ENCODE results near the gene UNC13C.

UNC13C gene

DNA sequence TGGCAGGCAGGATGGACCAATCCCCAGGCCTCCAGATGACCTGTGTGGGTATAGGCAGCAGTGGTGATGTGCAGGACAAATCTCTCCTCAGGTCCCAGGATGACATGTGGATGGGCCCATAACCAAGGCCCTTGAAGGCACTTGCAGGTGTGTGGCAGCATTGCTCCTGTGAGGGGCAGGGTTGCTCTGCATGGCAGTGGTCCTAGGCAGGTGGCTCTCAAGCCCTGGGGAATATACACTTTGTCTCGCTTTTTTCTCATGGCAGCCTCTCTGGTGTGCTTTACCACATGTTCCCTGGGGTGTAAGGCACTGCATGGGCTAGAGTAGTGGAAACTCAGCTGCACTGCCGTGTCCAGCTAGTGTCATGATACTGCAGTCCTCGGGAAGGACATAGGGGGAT is 503.6 kb downstream of the UNC13C start:
- no peak for DNase-seq (ENCODE audit: low read depth in 2 of 2)

DNA sequence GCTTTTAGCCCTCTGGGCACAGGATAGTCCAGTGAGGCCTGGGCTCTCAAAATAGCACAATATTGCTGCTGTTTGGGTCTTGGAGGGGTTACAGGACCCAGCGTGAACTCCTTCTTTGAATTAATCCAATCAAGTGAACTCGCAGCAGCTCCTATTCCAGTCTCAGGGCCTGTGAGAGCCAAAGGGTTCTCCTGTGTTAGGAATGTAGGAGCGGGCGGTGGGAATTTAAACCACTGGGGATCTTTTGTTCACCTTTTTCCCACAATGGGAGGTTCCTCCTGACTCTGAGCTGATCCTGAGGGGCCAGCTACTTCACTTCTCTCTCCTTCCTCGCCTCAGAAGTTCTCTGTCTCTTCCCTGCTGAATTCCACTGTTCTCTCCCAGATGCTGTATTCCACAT is 504.0 kb downstream of the UNC13C start:
- DNase-seq (ENCODE audit: low read depth in 2 of 2): no peak

DNA sequence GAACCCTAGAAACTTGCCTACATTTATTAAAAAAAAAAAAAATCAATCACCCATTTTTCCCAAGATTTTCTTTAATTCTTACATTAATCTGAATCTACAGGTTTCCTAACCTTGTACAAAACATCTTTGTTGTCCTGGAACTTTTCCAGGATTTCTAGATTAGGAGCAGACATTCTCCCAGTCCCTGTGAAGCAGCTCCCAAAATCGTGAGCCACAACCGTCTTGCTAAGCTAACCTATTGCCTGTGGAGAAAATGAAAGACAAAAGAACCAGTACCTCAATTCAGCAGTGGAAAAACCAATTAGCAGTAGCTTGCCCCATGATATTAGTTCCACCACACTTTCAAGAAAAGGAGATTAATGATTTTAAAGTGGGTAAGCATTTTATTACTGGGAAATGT is 522.1 kb downstream of the UNC13C start:
- no peak for DNase-seq (ENCODE audit: low read depth in 2 of 2)

DNA sequence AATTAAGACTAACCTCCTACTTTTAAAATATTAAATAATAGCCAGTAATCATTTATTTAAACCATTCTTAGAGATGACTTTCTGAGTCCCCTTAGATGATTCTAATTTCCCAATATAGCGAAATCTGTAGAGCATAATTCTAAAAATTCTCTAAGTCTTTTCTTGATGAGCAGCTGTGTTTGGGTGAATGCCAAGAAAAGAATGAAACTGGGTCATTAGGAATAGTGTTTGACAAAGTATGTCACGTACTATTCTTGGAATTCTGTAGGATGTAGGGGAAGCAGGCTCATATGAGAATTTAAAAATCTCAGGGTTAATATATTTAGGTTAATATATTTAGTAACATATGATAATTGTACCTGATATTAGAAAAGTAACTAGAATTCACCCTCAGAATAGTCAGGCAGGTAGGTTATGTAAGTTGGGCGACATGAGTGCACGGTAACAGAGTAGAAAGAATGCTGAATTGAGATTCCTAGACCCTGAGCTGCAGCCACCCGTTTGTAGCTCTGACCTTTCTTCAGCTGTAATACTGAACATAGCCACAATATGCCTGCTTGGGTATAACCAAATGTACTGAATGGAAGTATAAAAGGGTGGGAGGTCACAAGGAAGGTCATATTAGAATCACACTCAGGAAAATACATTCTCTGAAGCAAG is 524.3 kb downstream of the UNC13C start:
- DNase-seq (ENCODE audit: low read depth in 2 of 2): no peak

DNA sequence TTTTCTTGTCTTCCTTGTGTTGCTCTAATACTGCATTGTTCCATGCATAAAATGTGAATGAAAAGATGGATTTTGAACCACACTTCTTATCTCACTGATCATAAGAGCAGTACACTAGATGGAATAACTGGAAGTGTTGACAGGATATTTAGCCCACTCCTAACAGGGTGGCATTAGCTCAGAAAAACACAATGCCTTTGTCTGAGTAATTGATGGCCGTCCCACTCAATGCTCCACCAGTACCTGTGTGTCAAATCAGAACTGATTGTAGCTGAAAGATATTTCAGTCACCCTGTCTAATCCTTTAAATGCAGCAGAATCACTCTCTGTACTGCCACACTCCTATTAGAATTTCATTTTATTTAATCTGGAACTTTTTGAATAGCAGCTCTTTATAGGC is 526.5 kb downstream of the UNC13C start:
- DNase-seq (ENCODE audit: low read depth in 2 of 2): no peak

DNA sequence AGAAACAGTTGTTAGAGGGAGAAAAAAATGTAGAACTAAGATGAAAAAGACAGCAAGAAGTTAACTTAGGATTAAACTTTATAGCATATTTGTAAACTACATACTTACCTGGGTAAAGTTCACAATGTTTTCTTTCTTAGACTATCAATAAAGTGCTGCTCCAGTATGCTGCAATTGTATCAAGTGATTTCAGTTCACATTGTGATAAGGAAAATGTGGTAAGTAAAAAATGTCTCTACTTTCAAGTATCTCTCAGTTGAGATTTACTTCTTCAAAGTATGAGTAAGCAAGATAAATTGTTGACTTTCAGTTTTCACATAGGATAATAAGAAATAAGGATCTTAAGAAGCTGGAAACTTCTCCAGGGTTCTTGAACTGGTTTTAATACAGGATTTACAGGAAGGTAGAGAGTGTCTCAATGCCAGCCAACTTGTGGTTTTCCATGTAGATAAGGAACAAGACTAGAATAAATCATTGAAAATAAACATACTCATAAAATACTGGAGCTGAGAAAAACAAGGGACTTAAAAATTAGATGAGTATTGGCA is 528.8 kb downstream of the UNC13C start:
- no peak for DNase-seq (ENCODE audit: low read depth in 2 of 2)

DNA sequence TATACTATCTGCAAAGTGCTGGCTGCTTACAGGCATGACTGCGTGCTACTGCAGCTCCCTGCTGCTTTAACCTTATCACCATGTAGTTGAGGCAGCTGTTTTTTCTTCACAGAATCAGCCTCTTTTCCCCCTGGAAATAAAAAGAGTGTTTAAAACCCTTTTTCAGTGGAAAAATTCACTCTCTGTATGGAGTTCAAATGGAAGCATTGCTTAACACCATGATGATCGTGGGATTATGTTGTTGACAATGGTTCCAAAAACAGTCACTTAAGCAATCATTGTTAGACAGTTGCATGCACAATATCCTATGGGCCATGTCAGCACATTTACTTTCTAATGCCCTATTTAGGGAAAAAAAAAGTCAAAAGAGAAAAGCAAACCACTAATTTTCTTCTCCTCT is 536.4 kb downstream of the UNC13C start:
- no peak for DNase-seq (ENCODE audit: low read depth in 2 of 2)

DNA sequence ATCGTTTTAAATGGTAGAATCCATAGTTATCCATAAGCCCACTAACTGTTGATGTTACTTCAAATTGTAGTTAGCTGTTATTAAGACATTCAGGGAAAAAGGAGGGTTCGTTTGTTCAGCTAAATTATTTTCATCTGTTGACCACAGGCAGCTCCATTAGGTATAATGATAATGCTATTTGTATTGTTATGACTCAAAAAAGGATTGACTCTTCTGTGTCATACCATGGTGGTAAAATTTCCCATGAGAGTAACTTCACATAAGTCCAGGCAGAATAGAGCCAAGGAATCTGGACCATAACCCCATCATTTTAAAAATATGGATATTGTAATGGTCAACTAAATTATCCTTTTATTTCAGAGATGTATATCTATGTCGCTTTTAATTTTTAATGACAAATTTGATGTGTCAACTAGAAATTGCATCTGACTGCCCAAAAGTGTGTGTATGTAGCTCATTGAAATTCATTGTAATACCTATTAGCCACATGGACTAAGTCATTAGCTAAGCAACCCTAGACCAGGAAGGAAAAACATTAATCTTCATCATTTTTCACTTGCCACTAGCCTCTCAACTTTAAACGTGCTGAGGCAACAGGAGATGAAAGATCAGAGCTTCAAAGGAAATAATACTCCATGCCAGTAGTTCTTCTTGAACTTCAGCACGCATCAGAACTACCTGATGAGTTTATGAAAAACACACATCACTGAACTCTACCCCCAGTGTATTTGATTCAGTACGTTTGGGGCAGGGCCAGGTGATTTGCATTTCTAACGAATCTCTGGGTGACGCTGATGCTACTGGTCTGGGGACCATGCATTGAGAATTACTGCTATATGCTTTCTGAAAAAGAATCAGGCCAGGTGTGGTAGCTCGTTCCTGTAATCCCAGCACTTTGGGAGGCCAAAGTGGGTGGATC is 537.7 kb downstream of the UNC13C start:
- DNase-seq (ENCODE audit: low read depth in 2 of 2): no peak

DNA sequence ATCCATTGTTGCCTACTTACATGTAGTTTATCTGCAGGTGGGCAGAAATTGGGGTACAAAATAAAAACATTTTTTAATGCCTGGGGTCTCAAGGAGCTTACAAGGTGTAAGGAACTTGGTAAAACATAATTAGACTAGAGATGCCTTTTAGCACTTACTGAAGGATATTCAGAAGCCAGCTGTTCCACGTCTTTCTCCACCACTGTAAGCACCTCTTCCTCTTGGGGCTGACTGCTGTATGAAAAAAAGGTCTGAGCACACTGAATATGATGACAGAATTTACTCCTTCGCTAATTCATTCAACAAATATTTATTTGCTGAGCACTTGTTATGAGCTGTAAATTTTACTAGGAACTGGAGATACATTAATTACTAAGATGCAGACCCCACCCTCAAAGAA is 539.1 kb downstream of the UNC13C start:
- no peak for DNase-seq (ENCODE audit: low read depth in 2 of 2)

DNA sequence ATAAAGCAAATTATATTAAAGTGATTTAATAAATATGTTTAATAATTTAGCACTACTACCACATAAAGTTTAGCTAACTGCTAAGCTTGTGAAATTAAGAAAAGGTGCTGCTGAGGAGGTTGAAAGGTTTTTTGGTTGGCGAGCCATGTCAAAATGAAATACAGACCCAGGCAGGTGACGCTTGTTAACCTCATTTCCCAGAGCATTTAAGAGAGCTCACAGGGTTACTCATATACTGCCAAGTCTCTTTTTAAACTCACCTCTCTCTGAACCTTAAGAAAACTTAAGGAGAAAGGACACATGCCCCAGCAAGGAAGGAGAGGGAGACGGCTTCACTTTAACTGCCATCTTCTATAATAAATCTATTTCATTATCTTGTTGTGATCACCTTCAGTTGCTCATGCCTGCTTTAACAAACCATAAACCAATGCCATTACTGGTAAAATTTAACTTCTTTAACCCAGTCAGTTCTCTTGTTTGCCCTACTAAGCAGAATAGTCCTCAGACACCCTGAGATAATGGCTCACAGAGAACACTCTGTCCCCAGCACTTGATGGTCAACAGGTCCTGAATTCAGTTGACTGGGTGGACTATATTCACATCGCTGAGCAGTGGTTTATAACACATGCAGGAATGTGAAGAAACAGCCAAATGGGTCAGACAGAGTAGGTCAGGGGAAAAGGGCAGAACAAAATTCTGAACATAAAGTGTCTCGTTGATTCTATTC is 540.1 kb downstream of the UNC13C start:
- no peak for DNase-seq (ENCODE audit: low read depth in 2 of 2)

DNA sequence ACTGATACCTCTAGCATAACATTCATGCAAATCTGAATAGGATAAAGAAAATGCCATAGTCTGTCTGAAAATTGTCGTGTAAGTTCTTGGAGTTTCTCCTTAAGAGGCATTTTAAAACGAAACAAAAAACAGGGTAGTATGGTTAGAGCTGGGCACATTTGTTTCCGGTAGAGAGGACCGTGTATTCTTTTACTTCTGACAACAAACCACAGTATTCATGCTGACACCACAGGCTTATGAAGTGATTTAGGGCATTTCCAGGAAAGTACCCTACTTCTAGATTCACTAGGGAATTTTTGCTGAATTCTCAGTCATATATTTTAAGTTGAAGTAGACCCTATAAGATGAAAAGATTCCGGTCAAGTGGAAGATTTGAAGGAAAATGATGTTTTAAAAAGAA is 541.3 kb downstream of the UNC13C start:
- no peak for DNase-seq (ENCODE audit: low read depth in 2 of 2)

DNA sequence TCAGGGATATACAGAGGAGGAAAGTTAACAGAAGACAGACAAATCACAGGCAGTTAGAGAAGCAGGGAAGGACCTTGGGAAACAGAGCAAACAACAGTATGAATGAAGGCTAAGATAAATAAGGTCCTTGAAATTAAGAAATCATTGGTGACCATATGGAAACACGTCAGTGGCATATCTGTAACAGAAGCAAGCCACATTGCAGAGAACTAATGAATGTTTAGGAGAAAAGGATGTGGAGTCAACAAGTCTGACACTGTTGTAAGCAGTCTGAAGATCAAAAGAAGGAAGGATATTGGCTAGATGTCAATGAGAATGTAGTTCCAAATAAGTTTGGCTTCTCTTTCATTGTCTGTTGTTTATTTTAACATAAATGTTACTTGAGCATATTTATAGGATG is 542.4 kb downstream of the UNC13C start:
- no peak for DNase-seq (ENCODE audit: low read depth in 2 of 2)

DNA sequence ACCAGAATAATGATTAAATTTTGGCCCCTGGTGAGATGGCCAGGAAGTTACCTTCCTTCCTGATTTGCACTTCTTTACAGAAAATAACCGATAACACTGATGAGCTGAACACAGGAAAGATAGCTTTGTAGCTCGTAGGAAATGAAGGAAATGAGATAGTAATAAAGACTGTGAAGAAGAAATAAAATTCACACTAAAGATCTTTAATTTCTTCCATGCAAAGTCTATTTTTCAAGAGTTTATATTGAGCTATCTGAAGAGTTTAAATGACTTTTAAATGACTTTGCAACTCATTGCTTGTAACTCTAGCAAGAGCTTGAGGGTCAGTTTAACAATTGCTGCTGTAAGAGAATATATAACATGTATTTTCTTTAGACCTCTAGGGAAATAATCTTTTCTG is 543.0 kb downstream of the UNC13C start:
- DNase-seq (ENCODE audit: low read depth in 2 of 2): no peak

DNA sequence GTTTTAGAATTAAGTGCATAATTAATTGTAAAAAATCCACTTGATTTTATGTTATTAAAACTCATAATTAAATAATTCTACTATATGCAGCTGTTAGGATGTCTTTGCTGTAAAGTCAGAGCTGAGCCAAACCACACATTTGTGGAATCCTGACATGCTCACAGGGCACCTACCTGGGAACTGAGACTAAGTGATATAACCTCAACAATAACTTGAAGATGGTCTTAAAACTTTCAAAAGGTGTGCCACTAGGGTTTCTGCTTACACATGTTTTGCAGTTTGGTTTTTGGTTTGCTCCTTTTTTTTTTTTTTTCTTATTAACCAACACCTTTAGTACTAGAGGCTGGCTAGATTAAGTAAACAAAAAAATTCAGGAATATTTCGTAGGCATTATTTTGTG is 549.8 kb downstream of the UNC13C start:
- no peak for DNase-seq (ENCODE audit: low read depth in 2 of 2)

DNA sequence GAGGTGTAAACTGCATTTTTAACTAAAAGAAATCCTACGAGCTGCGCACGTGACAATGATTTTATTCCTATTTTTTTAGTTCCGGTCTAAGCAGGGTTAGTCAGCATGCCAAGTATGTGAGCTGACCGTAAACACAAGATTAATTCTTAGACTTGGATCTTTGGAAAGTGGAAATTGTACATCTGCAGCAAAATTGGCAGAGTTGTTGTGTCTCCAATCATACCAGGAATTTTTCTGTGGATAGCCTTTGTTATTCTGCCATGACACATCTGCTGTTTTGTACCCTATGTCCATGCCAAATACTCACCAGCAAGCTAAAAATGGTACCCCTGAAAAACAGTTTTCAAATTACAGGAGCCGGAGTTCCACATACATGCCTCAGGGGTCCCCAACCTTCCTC is 562.5 kb downstream of the UNC13C start:
- no peak for DNase-seq (ENCODE audit: low read depth in 2 of 2)

DNA sequence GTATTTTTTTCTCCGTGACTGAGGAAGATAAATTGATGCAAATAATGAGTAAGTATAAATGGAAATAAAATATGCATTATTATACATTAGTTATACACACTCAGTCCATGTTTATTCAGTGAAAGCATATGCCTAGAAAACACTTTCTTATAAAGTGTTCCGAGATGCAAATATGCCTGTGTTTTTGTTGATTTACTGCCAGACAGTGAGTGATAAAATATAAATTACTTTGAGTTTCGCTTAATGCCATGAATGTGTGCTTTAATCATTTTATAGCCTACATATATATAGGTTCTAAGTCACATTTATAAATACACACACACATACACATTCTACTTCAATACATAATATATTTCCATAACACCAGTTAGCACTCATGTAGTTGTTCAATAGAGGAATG is 569.2 kb downstream of the UNC13C start:
- no peak for DNase-seq (ENCODE audit: low read depth in 2 of 2)

DNA sequence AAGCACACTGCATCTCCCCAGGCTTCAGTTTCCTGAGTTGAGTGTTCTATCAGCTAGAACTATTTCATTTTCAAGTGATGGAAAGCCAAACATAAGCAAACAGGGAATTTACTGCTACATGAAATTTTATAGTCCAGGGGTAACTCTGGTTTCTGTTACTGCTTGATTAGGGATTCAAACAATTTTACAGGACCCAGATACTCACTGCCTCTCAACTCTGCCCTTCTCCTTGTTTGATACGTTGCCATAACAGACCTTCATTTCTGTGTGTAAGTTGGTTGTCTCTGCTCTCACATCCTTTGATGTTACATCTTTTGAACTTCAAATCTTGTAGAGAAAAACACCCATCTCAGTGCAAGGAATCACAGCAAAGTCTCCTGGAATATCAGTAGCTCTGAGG is 572.7 kb downstream of the UNC13C start:
- DNase-seq (ENCODE audit: low read depth in 2 of 2): no peak

DNA sequence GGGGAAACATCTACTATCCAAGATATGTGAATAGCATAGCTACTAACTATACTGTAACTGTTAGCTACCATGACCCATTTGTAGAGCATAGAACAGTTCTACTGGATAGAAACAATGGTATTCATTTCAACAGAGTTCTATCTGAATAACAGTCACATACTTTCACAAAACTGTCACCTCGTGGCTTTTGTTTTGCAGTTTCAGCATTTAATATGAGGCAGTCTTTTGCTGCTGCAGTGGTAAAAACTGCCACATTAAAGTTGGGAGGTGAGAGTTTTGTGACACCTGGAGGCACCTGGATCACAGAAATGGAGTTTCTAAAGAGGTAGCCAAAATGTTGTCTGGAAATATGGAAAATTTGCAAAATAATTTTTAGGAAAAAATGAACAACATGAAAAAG is 578.0 kb downstream of the UNC13C start:
- no peak for DNase-seq (ENCODE audit: low read depth in 2 of 2)

DNA sequence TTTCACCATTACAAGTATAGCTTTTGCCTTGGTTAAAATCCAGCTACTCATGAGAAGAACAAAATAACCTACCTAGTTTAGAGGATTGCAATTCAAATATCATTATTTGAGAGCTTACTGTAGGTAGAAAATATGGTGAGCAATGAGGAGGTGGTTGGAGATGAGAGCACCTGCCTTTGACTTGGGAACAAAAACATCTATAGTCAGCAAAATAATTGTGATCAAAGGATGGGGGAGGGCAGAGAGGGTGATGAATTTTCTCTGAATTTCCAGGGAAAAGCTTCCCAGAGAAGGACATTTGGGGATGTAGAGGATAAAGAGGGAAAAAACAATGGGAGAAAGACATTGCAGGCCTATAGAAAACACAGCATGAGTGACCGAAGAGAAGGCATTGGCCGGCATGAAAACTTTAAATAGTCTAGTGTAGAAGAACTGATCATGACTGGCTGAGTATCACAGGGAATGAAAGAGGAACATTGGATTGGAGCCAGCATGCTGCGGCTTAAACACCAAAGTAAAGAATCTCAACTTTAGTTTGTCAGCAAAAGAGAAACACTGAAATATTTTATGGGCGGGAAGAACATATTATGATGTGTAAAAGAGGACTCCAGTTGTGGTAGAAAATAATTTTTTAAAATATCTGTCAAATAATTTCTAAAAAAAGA is 581.3 kb downstream of the UNC13C start:
- DNase-seq (ENCODE audit: low read depth in 2 of 2): no peak

DNA sequence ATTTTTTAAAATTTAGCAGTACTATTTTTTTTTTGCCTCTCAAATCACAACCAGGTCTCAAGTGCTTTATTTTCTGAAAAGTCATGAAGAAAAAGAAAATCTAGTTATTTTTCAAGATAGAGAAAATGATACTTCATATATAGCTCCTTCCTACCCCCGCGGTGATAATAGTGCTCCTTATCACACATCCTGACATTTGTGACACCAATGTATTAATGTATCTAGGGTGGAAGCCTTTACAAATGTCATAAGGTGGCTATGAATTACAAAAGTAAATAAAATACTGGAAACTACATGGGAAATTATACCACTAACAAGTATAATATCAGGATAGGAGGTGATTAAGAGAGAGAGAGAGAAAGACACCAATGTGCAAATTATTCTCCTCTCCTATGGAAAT is 582.2 kb downstream of the UNC13C start:
- DNase-seq (ENCODE audit: low read depth in 2 of 2): no peak

DNA sequence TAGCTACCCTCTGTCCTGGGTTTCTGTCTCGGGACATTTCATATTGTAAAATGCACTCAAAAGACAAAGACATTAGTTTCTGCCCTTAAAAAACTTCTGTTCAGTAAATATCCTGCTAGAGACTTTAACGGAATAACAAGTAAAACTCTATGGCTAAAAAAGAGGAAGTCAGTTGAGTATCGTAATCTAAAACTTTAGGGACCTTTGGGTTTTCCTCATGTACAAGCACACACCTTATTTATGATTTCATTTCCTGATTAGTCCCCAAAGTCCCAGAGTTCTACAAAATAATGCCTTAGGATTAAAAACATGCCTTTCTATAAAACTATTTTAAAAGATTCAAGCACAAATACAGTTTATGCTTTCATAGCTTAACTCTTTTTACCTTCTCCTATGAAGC is 585.9 kb downstream of the UNC13C start:
- DNase-seq (ENCODE audit: low read depth in 2 of 2): no peak

DNA sequence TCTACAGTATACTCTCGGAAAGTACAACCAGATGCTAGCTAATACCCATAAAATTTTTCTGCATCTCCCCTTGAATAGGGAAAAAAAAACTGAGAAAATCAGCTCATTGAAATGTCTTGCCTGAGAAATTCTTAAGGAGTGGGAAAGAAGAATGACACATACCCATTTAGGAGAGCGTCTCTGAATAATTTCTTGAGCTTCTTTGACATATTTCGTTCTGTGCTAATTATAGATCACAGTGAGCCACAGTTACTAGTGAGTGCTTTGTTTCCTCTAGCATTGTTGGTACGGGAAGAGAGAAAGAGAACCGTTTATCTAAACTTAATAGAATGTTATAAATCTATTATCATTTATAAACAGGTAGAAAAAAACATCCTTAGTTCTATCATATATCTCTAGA is 588.4 kb downstream of the UNC13C start:
- no peak for DNase-seq (ENCODE audit: low read depth in 2 of 2)

Data from stimulated activated CD8-positive, alpha-beta memory T cell treated with anti-CD3 and anti-CD28 coated beads, Interleukin-2, amount 100 ng/mL, for 48 hours (primary cell).